IPS DF 6.9 (cell line): ENCODE results near the gene LZTS3.

Experiments used
- DNase-seq: peaks from one replicate; pipeline ENCODE4 v3.0.0-alpha.2; 2013; ENCODE audit warnings: low read depth, low spot score
- H3K27ac ChIP-seq: one replicate; pipeline ENCODE4 v1.5.1; 2013; ENCODE audit warnings: low read length, control low read depth
- H3K27me3 ChIP-seq: 2 replicates; pipeline ENCODE4 v1.6.1; 2013; ENCODE audit warnings: mild to moderate bottlenecking, low read length; ENCODE audit not compliant: control insufficient read depth, insufficient read depth
- H3K36me3 ChIP-seq: 2 replicates; pipeline ENCODE4 v1.6.1; 2013; ENCODE audit warnings: low read length; ENCODE audit not compliant: control insufficient read depth, insufficient read depth
- H3K4me1 ChIP-seq: 2 replicates; pipeline ENCODE4 v1.6.1; 2013; ENCODE audit warnings: low read length; ENCODE audit not compliant: control insufficient read depth, insufficient read depth
- H3K4me3 ChIP-seq: 2 replicates; pipeline ENCODE4 v1.5.1; 2013; ENCODE audit warnings: mild to moderate bottlenecking, low read length
- H3K9me3 ChIP-seq: 2 replicates; pipeline ENCODE4 v1.6.1; 2013; ENCODE audit warnings: low read length, inconsistent platforms; ENCODE audit not compliant: control insufficient read depth, insufficient read depth
- WGBS: extraction: QIAGEN DNeasy Blood & Tissue Kit; methylation state at CpG from one replicate; pipeline ENCODE4 v1.1.7; 2013; ENCODE audit warnings: mixed read lengths, missing lambda C conversion rate; ENCODE audit not compliant: insufficient read length, insufficient coverage; 5-methylcytosine and 5-hydroxymethylcytosine counted together

The LZTS3 gene

DNA sequence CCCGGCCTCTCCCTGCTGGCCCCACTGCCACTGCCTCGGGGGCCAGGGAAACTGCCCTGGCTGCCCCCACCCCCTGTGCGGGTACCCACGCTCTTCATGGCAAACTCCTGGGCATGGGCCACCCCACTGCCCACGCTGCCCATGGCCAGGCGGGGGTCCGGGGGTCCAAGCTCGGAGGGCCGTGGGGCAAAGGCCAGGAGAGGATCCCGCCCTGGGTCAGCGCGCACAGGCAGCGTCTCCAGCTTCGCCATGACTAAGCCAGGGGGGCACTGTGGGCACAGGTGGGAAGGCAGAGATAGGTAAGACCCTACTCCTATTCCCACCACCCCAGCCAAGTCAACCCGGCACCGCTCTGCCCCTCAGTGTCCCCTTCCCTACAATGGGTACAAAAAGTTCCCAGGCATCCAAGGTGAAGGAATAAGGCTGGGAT is 6.4 kb downstream of the LZTS3 start:
- Histone ChIP-seq H3K27ac (no peak overlapping the region), H3K9me3 (no peaks in the 10 kb centered on the region), H3K36me3 (peaks cover 13% of the 10 kb centered on the region; the same call in 1 of the 2 replicates), H3K27me3 (no peaks in the 10 kb centered on the region), H3K4me1 (peaks cover 11% of the 10 kb centered on the region), H3K4me3 (no peak overlapping the region)
- DNase-seq, result no peak
- no CpG with 5 or more reads among the region's 16 CpGs for WGBS

GRCh38 chr20:3166338-3166912 is 6.9 kb downstream of the LZTS3 start:
- Histone ChIP-seq H3K4me3 (no peak overlapping the region), H3K4me1 (peaks cover 9% of the 10 kb centered on the region), H3K27ac (no peak overlapping the region), H3K36me3 (peaks cover 13% of the 10 kb centered on the region; the same call in 1 of the 2 replicates), H3K9me3 (no peaks in the 10 kb centered on the region), H3K27me3 (no peaks in the 10 kb centered on the region)
- DNase-seq, result no peak
- WGBS, result no CpG with 5 or more reads among the region's 13 CpGs

DNA sequence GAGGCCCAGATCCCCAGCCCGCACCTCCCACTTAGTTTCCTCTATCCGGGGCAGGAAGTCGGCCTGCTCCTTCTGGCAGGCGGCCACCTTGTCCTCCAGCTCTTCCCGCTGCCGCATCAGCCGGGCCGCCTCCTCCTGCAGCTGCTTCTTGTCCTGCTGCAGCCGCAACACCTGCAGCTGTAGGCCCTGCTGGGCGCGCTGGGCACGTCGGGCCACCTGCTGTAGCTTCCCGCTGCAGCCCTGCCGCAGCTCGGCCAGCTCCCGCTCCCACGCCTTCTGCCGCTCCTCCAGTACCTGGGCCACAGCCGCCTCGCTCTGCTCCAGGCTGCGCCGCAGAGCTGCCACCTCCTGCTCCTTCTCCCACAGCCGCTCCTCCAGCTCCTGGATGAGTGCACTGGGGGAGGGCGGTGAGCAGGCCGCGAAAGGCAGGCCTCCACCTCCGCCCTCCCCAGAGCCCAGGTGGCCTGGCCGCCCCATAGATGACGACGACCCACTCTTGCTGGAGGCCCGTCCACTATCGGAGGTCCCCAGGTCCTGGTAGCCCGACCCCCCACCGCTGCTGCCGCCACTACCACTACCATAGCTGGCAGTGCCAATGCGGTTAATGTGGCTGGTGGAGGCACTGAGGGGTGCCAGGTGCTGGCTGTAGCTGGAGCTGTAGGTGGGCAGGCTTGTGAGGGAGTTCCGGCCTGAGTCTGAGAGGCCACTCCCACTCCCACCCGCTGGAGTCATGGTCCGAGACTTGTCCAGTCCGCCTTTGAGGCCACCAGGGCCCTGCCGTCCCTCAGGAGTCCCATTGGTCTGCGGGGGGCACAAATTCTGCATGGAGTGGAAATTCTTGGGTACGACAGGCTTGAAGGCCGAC is 7.6 kb downstream of the LZTS3 start:
- no peak overlapping the region for H3K27ac ChIP-seq
- peaks cover 9% of the 10 kb centered on the region for H3K4me1 ChIP-seq
- no peaks in the 10 kb centered on the region for H3K27me3 ChIP-seq
- no peaks in the 10 kb centered on the region for H3K9me3 ChIP-seq
- WGBS, result no CpG with 5 or more reads among the region's 45 CpGs
- peaks cover 13% of the 10 kb centered on the region; the same call in 1 of the 2 replicates for H3K36me3 ChIP-seq
- H3K4me3 ChIP-seq, result no peak overlapping the region
- no peak for DNase-seq

GRCh38 chr20:3164763-3165410 is 8.5 kb downstream of the LZTS3 start:
- H3K27ac ChIP-seq, result no peak overlapping the region
- DNase-seq, result no peak
- no CpG with 5 or more reads among the region's 41 CpGs for WGBS
- H3K9me3 ChIP-seq, result no peaks in the 10 kb centered on the region
- peaks cover 13% of the 10 kb centered on the region; the same call in 1 of the 2 replicates for H3K36me3 ChIP-seq
- H3K4me1 ChIP-seq, result peaks cover 9% of the 10 kb centered on the region
- H3K27me3 ChIP-seq, result no peaks in the 10 kb centered on the region
- no peak overlapping the region for H3K4me3 ChIP-seq

GRCh38 chr20:3164043-3164762 is 9.1 kb downstream of the LZTS3 start:
- H3K36me3 ChIP-seq, result peaks cover 13% of the 10 kb centered on the region; the same call in 1 of the 2 replicates
- no peaks in the 10 kb centered on the region for H3K27me3 ChIP-seq
- WGBS, result no CpG with 5 or more reads among the region's 32 CpGs
- H3K4me1 ChIP-seq, result peaks cover 8% of the 10 kb centered on the region
- no peak for DNase-seq
- no peak overlapping the region for H3K27ac ChIP-seq
- H3K9me3 ChIP-seq, result no peaks in the 10 kb centered on the region
- H3K4me3 ChIP-seq, result no peak overlapping the region

- peaks cover 5% of the 10 kb centered on the region for H3K4me1 ChIP-seq
- WGBS, result no CpG with 5 or more reads among the region's 14 CpGs
- peaks cover 13% of the 10 kb centered on the region; the same call in 1 of the 2 replicates for H3K36me3 ChIP-seq
- no peaks in the 10 kb centered on the region for H3K27me3 ChIP-seq
- no peak for DNase-seq
- no peaks in the 10 kb centered on the region for H3K9me3 ChIP-seq
- no peak overlapping the region for H3K4me3 ChIP-seq
- no peak overlapping the region for H3K27ac ChIP-seq
Observed at GRCh38 chr20:3163099-3164042, 10.0 kb downstream of the LZTS3 start.

GRCh38 chr20:3162080-3162611 is 11.2 kb downstream of the LZTS3 start:
- Histone ChIP-seq H3K4me1 (peaks cover 2% of the 10 kb centered on the region; the same call in 1 of the 2 replicates), H3K27ac (no peak overlapping the region), H3K4me3 (no peak overlapping the region), H3K36me3 (peaks cover 13% of the 10 kb centered on the region; the same call in 1 of the 2 replicates), H3K27me3 (no peaks in the 10 kb centered on the region), H3K9me3 (no peaks in the 10 kb centered on the region)
- DNase-seq, result no peak
- WGBS, result no CpG with 5 or more reads among the region's 11 CpGs

DNA sequence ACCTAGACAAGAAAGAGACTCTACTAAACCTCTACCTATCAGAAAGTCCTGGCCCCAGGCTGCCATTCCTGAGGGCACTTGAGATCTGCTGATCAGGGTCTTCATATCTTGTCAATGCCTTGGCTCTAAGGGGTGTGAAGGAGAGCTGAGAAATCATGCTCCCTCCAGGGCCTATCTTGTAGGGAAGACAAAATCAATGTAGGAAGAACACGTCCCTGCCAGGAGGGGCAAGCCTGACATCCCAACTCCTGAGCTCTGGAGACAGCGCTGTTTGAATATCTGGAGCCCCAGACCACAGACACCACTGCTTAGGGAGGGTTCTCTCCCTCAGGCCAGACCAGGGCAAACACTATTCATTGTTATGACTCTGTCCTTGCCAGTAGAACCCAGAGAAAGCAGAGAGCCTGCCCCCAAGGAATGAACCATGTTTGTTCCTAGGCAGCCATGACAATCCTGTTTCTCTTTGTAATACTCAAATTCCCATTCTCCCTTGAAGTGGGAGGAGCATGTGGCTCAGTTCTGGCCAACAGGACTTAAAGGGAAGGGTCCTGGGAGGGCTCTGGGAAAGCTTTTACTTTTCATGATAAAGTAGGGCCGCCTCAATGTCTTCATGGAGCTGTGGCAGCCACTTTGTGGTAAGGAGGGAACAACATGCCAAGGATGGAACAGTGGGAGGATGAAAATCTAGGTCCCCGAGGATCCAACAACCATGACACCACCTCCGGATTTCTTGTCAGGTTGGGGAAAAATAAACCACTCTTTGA is 11.9 kb downstream of the LZTS3 start:
- no peak overlapping the region for H3K27ac ChIP-seq

GRCh38 chr20:3160418-3160817 is 12.9 kb downstream of the LZTS3 start:
- no peaks in the 10 kb centered on the region for H3K9me3 ChIP-seq

More for the DNA sequence above, 11.9 kb downstream of the LZTS3 start:
- no peaks in the 10 kb centered on the region for H3K9me3 ChIP-seq
- no CpG with 5 or more reads among the region's 5 CpGs for WGBS
- H3K36me3 ChIP-seq, result peaks cover 13% of the 10 kb centered on the region; the same call in 1 of the 2 replicates
- H3K4me3 ChIP-seq, result no peak overlapping the region
- H3K4me1 ChIP-seq, result peaks cover 2% of the 10 kb centered on the region; the same call in 1 of the 2 replicates
- no peak for DNase-seq
- H3K27me3 ChIP-seq, result no peaks in the 10 kb centered on the region

More at GRCh38 chr20:3160418-3160817, 12.9 kb downstream of the LZTS3 start:
- Histone ChIP-seq H3K27me3 (no peaks in the 10 kb centered on the region), H3K36me3 (peaks cover 8% of the 10 kb centered on the region; the same call in 1 of the 2 replicates), H3K4me3 (no peak overlapping the region), H3K27ac (no peak overlapping the region), H3K4me1 (peaks cover 2% of the 10 kb centered on the region; the same call in 1 of the 2 replicates)
- WGBS, result no CpG with 5 or more reads among the region's 6 CpGs
- DNase-seq, result no peak
